GM19438 (cell line): ENCODE data around the gene LMF1.

ENCODE experiments used
- ATAC-seq: cut with Tn5 transposase; IDR thresholded peaks from one replicate; pipeline ENCODE4 v1.9.1; 2021; ENCODE audit warnings: low read depth; ENCODE audit not compliant: unreplicated experiment

Gene LMF1

DNA sequence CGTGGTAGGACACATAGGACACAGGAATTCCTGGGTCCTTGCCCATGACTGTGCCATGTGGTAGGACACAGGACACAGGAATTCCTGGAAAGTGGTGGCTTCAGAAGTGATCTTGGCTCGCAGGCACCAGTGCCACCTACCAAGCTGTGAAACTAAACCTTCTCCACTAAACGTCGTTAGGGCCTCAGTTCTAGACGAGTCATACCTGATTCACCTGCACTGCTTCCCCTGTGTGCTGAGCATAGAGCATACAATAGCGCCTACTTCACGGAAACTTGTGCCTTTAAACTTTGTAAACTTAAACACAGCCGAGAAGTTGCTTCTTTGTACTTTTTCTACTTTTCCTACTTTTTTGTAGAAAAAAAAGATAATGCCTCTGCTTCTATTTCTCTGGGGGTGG is 15.6 kb upstream of the LMF1 start:
- ATAC-seq, result no peak

- ATAC-seq, result no peak
Measured at GRCh38 chr16:985646-986400, 15.0 kb upstream of the LMF1 start.

DNA sequence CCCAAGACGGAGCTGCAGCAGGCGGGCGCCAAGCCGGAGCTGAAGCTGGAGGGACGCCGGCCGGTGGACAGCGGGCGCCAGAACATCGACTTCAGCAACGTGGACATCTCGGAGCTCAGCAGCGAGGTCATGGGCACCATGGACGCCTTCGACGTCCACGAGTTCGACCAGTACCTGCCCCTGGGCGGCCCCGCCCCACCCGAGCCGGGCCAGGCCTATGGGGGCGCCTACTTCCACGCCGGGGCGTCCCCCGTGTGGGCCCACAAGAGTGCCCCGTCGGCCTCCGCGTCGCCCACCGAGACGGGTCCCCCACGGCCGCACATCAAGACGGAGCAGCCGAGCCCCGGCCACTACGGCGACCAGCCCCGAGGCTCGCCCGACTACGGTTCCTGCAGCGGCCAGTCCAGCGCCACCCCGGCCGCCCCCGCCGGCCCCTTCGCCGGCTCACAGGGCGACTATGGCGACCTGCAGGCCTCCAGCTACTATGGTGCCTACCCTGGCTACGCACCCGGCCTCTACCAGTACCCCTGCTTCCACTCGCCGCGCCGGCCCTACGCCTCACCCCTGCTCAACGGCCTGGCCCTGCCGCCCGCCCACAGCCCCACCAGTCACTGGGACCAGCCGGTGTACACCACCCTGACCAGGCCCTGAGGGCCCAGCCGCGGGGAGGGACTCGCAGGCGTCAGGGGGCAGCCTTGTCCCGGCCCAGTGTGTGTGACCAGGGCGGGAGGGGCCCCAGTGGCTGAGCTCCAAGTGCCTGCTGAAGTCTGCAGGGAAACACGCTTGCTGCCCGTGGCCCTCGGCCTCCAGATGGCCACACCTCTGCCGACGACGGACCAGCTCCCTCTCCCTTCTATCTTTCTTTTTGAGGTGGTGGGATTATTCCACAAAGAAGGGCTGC is 14.2 kb upstream of the LMF1 start:
- ATAC-seq, result no peak

- ATAC-seq, result no peak
Measured at GRCh38 chr16:984121-984694, 13.4 kb upstream of the LMF1 start.

GRCh38 chr16:983044-984030 is 12.6 kb upstream of the LMF1 start:
- ATAC-seq, result no peak

DNA sequence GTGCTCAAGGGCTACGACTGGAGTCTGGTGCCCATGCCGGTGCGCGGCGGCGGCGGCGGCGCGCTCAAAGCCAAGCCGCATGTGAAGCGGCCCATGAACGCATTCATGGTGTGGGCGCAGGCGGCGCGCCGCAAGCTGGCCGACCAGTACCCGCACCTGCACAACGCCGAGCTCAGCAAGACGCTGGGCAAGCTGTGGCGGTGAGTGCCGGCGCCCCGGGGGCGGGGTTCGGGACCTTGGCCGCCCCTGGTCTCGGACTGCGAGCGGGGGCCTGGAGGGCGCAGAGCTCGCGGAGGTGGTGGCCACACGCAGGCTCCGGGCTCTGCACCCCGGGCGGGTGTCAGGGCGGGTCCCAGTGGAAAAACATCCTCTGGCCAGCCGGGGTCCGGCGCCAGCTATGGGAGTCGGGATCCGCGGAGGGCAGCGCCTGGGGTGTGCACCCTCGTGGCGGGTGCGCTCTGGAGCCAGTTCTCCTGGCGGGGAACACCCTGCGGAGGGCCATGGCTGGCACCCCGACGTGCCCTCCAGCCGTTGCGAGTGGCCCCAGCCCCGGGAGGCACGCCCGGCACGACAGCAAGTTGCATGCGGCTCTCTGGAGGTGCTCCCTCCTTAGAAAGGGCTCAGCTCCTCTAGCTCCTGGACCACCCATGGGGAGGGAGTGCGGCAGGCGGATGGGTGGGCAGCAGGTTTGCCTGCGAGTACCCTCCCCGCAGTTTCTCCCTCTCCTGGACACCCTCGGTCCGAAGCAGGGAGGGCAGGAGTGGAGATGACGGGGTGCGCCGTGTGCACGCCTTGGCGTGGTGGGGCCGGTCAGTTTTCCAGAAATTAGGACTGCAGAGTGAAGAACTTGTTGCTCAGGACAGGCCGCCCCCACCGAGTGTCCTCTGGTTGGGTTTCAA is 11.6 kb upstream of the LMF1 start:
- ATAC-seq, result no peak

DNA sequence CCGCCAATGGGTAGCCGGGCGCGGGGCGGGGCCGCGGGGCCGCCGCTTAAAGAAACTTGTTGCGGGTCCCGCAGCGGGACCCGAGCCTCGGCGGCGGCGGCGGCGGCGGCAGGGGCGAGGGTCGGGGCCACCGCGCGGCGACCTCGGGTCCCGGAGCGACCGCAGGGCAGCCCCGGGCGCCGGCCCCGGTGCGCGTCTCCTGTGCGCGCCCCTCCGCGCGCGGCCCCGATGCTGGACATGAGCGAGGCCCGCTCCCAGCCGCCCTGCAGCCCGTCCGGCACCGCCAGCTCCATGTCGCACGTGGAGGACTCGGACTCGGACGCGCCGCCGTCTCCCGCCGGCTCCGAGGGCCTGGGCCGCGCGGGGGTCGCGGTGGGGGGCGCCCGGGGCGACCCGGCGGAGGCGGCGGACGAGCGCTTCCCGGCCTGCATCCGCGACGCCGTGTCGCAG is 10.9 kb upstream of the LMF1 start, which contains the start of gene SOX8:
Gene SOX8 (plus strand): TSS at position 76 of the 450 bp plus-strand sequence. CDS start 153 bp downstream, at position 229.
- no peak for ATAC-seq

DNA sequence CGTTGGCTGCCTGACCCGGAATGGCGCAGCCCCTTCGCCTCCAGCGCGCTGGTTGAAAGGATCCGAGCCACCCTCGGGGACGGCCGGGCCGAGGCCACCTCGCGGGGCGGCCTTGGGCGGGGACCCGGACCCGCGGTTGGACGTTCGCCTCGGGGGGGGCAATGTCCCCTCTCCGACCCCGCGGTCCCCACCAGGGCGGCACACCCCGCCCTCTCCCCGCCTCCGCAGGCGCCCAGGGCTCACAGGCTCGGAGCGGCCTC is 9.7 kb upstream of the LMF1 start:
- ATAC-seq, result no peak

DNA sequence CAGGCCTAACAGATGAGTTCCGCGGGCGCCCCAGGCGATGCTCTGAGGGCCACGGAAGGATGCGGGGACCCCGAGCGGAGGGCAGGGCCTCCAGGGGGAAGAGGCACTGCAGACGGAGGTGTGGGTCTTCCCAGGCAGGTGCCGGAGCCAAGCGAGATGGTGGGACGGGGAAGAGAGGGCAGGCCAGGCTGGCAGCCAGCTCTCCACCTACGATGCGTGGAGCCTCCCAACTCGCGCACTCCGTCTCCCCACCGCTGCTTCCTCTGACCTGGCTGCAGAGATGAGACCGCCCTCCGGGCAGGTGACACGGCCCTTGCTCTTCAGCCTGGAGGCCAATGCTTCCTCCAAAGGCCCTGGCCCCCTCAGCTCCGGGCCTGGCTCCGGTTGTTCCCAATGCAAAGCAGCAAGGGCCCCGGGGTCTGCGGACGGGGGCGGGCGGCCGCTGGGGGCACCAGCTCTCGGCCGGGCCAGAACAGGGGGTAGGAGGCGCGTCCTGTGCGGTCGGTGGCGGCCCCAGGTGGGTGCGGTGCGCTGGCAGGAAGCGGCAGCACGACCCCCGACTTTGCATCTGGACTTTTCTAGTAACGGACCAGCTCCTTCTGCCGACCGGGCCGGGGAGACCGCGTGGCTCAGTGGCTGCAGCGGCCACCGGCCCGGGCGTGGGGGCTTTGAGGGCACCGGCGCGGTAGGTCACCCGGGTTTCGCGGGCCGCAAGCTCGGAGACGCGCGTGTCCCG is 9.2 kb upstream of the LMF1 start:
- no peak for ATAC-seq

- no peak for ATAC-seq
Measured at GRCh38 chr16:979147-979546, 8.4 kb upstream of the LMF1 start.

DNA sequence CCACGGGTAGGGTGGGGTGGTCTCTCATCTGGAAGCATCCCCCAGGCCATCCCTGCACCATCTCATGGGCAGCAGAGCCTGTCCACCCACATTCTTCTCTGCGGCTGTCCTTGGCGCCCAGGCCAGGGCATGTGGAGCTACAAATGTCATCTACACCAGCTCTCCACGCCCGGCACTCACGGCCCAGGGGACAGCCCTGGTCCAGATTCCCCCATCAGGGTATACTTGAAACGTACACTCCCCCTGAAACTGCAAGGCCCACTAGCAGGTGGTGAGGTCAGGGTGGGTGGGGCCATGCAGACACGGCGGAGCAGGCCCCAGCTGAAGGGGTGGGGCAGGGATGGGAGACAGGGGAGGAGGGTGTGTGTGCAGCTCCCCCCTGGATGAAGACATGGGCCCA is 7.6 kb upstream of the LMF1 start:
- ATAC-seq, result no peak

DNA sequence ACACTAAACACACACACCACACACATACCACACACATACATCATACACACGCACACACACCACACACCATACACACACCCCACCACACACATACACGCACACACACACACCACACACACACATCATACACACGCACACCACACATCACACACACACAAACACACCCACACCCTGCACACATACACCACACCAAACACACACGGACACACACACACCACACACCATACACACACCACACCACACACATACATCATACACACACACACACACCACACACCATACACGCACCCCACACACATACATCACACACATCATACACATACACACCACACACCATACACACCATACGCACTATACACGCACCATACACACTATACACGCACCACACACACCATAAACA is 7.1 kb upstream of the LMF1 start:
- no peak for ATAC-seq

DNA sequence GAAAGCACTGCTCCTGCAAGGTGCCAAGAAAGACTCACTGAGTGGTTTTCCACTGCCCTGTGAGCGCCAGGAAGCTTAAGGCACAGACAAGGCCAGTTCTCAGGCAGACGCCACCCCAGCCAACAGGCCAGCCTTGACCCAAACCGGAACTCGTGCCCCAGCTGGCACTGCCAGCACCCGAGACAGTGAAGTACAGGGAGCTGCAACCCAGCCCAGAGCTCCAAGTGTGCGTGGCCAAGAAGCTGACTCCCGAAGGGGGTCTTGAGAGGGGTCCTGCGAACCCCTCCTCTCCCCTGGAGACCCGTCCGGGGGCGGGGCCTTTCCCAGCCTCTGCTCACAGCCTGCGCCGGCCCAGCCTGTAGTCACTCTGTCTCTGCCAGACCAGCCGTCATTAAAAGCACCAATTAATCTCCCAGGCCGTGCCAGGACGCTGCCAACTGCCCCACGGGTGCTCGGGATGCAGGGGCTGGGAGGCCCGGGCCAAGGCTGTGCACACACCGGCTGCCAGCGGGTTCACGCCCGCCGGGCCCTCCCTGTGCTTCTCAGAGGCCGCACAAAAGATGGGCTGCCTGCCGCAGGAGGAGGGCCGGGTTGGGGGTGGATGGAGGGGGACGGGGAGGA is 6.4 kb upstream of the LMF1 start:
- ATAC-seq, result no peak

- ATAC-seq, result no peak
Measured at GRCh38 chr16:976389-976931, 5.7 kb upstream of the LMF1 start.

DNA sequence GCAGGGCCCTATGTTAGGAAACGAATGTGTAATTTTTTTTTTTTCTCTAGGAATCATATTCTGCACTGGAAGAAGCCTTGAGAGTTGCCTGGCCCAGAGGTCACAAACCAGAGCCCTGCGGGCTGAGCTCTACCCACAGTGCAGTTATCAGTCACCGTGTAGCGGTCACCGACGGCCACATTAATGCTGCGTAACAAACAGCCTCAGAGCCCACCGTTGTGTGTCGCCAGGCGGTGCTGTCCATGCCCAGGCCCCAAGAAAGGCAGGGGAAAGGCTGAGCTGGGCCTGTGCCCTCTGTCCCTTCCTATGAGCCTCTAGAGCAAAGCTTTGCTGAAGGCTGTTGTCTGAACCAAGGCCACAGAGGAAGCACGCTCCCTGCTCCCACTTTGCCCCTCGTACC is 4.5 kb upstream of the LMF1 start:
- no peak for ATAC-seq

DNA sequence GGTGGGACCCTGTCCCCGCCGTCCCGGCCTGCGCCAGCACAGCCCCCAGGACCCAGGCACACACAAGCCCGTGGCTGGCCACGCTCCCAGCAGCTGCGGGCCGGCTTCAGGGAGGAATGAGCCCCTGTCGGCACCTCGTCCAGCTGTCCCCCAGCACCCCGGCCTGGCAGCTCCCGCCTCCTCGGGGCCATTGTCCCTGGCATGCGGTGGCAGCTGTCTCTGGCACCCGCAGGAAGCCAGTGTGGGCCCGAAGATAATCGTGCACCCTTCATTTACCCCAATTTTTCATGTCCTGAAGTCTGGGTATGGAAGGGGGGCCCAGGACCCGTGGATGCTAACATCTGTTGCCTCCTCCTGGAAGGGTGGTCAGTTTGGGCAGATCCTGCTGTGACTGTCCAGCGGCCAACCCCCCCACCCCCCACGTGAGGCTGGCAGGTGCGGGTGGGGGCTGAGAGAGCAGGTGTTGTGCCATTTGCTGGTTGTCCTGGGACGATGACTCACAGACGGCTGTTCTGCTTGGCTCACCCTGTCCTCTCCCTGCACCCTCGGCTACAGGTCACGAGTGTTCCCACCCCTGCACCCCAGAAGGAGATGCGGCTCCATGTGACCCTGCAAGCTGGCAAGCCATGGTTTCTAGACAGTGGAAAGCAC is 4.0 kb upstream of the LMF1 start:
- no peak for ATAC-seq

DNA sequence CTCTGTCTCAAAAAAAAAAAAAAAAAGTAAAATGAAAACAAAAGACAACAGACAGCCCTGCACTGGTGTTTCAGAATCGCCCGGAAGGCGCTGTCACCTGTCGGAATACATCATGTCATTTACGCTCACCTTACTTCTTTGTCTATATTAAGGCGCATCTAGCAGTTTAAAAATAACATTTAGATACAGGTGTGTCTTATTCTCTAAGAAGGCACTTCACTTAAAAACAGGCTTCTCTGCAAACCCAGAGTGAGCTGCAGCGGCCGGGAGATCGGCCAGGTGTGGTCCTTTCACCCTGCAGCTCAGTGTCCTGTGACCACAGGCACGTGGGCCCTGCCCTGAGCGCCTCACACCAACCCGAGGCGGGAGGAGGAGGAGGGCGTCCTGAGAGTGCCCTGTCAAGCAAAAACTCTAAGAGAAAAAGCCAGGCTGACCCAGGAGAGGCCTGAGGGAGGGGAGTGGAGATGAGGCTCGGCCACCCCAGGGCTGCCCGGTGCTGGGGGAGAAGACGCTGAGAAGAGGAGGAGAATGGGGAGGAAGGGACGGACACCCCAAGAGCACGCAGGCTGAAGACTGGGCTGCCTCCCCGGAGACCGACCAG is 3.3 kb upstream of the LMF1 start:
- no peak for ATAC-seq
